ENCODE results near the gene FKBP15.

Gene FKBP15

GRCh38 chr9:113155911-113156588 is 65.0 kb downstream of the FKBP15 start:
- TF ChIP-seq CTCF (IDR thresholded peaks at IDR 0.05), result no peak

GRCh38 chr9:113154946-113155345 is 66.1 kb downstream of the FKBP15 start:
- no peak for TF ChIP-seq CTCF (IDR thresholded peaks at IDR 0.05)

- no peak for TF ChIP-seq CTCF (IDR thresholded peaks at IDR 0.05)
These were observed 66.6 kb downstream of the FKBP15 start for GRCh38 chr9:113154471-113154870.

- TF ChIP-seq CTCF (IDR thresholded peaks at IDR 0.05), result no peak
These were observed 67.5 kb downstream of the FKBP15 start for GRCh38 chr9:113153599-113153998.

GRCh38 chr9:113152699-113153098 is 68.4 kb downstream of the FKBP15 start:
- peak; percentile 11; the same call in 1 of the 2 replicates for TF ChIP-seq CTCF (IDR thresholded peaks at IDR 0.05)

- no peak for TF ChIP-seq CTCF (IDR thresholded peaks at IDR 0.05)
These were observed 69.1 kb downstream of the FKBP15 start for GRCh38 chr9:113151696-113152630.

- TF ChIP-seq CTCF (IDR thresholded peaks at IDR 0.05), result peak; percentile 42; the same call in 1 of the 2 replicates
These were observed 70.1 kb downstream of the FKBP15 start, which contains the start of gene SLC31A2 for GRCh38 chr9:113150670-113151611. Gene SLC31A2, plus strand, starts transcription at chr9:113151007. Its CDS starts 68 bp downstream, at chr9:113151075.

Data from LNCAP (cell line).